Heart left ventricle (tissue), 13 donors: ENCODE data around the gene FUT8.

ENCODE experiments used
- CTCF ChIP-seq, 12 donors: fragments of 200-600 bp; sonication (generic) in 4 of 12; IDR thresholded peaks; one replicate each; pipeline versions ENCODE4 v1.5.0 to v1.8.0; 2018 to 2022; ENCODE audit warnings: antibody characterized with exemption in 12 of 12, mild to moderate bottlenecking in 5 of 12
- POLR2A ChIP-seq, 2 donors: fragments of 450-650 bp; IDR thresholded peaks; one replicate each; pipeline ENCODE4 v1.6.1; 2017; ENCODE audit warnings: antibody characterized with exemption in 2 of 2, mild to moderate bottlenecking in 2 of 2, moderate library complexity in 2 of 2
- donor health status: ischemic (EF 13 %, LVEDD 7.1; RV severe dilation, severe dysfunction).
- donor health status: DM: no; HTN: yes; CAD: no.
- donor health status: DM: no; HTN: no; CAD: no.
- donor health status: ischemic (EF 25% LVEDD 6.9; RV normal size, moderate dysfunction).
- donor health status: ischemic (EF 25% LVEDD 5.7; RV mildly dilated, moderate dysfunction).
- donor health status: ischemic (EF 35%, LVEDD 5.7; RV mildly dilated, moderate dysfunction).
- donor health status: nonischemic (EF 11% LVEDD 7.7; RV severe dilation, severe dysfunction).
- donor health status: DM: yes; HTN: yes; CAD: no.
- donor health status: PGD.
- donor health status: ischemic (EF 29% LVEDD 5.4; RV normal size, mild dysfunction).
- donor health status: nonischemic (EF 23%, LVEDD 6.1; RV moderate dilation, normal function).

GRCh38 chr14:65753061-65753460 is 340.5 kb downstream of the FUT8 start:
- TF ChIP-seq CTCF (IDR thresholded peaks at IDR 0.05) (no peak), POLR2A (IDR thresholded peaks at IDR 0.05) (no peak)
